Measurements from ENCODE around the gene IFNGR2. TPM values are rescaled to one million over a fixed set of nuclear protein-coding genes. Genes with fewer than 3 reads are reported as not detected.

The IFNGR2 gene
- total and polyA plus RNA-seq, 2 of the 13 experiments (the other 11 are each of a cell fraction or from before 2014, with no cell fraction given) = 61.3 to 117 TPM

DNA sequence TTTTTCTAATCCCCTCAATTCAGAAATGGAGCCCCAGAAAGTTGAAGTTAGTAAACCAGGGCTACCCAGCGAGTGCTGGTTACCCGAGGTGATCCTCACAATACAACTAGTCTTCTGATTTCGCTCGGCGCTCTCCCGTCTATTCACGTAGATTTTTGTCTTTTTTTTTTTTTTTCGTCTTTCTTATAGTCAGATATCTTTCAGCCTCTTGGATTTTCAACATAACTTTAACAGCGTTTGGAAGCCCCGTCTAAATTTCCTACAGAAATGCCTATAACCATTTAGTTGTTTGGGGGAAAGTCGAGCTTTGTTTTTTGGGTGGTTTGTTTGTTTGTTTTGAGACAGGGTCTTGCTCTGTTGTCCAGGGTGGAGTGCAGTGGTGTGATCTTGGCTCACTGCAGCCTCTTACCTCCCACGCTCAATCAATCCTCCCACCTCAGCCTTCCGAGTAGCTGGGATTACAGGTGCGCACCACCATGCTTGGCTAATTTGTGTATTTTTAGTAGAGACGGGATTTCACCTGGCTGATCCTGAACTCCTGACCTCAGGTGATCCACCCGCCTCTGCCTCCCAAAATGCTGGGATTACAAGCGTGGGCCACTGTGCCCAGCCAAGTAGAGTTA lies 77.4 kb downstream of the IFNGR2 start (continued):
- TF ChIP-seq, protein P1, sequence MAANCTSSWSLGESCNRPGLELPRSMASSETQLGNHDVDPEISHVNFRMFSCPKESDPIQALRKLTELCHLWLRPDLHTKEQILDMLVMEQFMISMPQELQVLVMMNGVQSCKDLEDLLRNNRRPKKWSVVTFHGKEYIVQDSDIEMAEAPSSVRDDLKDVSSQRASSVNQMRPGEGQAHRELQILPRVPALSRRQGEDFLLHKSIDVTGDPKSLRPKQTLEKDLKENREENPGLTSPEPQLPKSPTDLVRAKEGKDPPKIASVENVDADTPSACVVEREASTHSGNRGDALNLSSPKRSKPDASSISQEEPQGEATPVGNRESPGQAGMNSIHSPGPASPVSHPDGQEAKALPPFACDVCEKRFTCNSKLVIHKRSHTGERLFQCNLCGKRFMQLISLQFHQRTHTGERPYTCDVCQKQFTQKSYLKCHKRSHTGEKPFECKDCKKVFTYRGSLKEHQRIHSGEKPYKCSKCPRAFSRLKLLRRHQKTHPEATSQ (CRISPR knock-in tag; IDR thresholded peaks at IDR 0.05; ENCODE audit: borderline replicate concordance) = no peak
- TF ChIP-seq NR2F6 (IDR thresholded peaks at IDR 0.05) = no peak
- no peak for TF ChIP-seq NR2F6 (CRISPR knock-in tag; IDR thresholded peaks at IDR 0.05)
- 0 out of 2 replicates have a peak, but pooled peaks have one; percentile 23 for TF ChIP-seq ZMYM2 (CRISPR knock-in tag; IDR thresholded peaks at IDR 0.05)
- TF ChIP-seq, protein P2, sequence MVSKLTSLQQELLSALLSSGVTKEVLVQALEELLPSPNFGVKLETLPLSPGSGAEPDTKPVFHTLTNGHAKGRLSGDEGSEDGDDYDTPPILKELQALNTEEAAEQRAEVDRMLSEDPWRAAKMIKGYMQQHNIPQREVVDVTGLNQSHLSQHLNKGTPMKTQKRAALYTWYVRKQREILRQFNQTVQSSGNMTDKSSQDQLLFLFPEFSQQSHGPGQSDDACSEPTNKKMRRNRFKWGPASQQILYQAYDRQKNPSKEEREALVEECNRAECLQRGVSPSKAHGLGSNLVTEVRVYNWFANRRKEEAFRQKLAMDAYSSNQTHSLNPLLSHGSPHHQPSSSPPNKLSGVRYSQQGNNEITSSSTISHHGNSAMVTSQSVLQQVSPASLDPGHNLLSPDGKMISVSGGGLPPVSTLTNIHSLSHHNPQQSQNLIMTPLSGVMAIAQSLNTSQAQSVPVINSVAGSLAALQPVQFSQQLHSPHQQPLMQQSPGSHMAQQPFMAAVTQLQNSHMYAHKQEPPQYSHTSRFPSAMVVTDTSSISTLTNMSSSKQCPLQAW (CRISPR knock-in tag; IDR thresholded peaks at IDR 0.05) = no peak
- no peak for TF ChIP-seq ZFP36L1 (CRISPR knock-in tag; IDR thresholded peaks at IDR 0.05)
- TF ChIP-seq, protein P3, sequence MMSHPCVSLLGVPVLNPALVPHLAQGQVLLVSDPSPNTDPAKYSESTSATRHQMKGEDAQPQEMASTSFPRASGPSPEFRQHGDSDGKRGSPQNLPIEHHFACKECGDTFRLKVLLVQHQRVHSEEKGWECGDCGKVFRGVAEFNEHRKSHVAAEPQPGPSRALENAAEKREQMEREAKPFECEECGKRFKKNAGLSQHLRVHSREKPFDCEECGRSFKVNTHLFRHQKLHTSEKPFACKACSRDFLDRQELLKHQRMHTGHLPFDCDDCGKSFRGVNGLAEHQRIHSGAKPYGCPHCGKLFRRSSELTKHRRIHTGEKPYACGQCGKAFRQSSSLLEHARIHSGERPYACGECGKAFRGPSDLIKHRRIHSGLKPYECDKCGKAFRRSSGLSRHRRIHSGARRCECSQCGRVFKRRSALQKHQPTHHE (CRISPR knock-in tag; IDR thresholded peaks at IDR 0.05; ENCODE audit: borderline replicate concordance) = no peak
- 0 out of 2 replicates have a peak, but pooled peaks have one; percentile 0 for TF ChIP-seq GFI1 (CRISPR knock-in tag; IDR thresholded peaks at IDR 0.05; ENCODE audit: borderline replicate concordance)
- no peak for TF ChIP-seq RCOR2 (CRISPR knock-in tag; IDR thresholded peaks at IDR 0.05)
- TF ChIP-seq RORA (CRISPR knock-in tag; IDR thresholded peaks at IDR 0.05) = no peak
- TF ChIP-seq EEA1 (CRISPR knock-in tag; IDR thresholded peaks at IDR 0.05; ENCODE audit: borderline replicate concordance) = no peak
- TF ChIP-seq ATF7 (IDR thresholded peaks at IDR 0.05) = no peak
- TF ChIP-seq ATF7 (CRISPR knock-in tag; IDR thresholded peaks at IDR 0.05) = no peak
- no peak for TF ChIP-seq HNF4A (CRISPR knock-in tag; IDR thresholded peaks at IDR 0.05)
- TF ChIP-seq HOXA7 (CRISPR knock-in tag; IDR thresholded peaks at IDR 0.05) = no peak
- no peak for TF ChIP-seq RELA (CRISPR knock-in tag; IDR thresholded peaks at IDR 0.05)
- TF ChIP-seq ZNF317 (CRISPR knock-in tag; IDR thresholded peaks at IDR 0.05) = 0 out of 2 replicates have a peak, but pooled peaks have one; percentile 2
- TF ChIP-seq, protein P4, sequence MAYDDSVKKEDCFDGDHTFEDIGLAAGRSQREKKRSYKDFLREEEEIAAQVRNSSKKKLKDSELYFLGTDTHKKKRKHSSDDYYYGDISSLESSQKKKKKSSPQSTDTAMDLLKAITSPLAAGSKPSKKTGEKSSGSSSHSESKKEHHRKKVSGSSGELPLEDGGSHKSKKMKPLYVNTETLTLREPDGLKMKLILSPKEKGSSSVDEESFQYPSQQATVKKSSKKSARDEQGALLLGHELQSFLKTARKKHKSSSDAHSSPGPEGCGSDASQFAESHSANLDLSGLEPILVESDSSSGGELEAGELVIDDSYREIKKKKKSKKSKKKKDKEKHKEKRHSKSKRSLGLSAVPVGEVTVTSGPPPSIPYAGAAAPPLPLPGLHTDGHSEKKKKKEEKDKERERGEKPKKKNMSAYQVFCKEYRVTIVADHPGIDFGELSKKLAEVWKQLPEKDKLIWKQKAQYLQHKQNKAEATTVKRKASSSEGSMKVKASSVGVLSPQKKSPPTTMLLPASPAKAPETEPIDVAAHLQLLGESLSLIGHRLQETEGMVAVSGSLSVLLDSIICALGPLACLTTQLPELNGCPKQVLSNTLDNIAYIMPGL (CRISPR knock-in tag; IDR thresholded peaks at IDR 0.05; ENCODE audit: borderline replicate concordance in 1 of 2, low read depth in 1 of 2) = no peak
- no peak for TF ChIP-seq ZNF816 (CRISPR knock-in tag; IDR thresholded peaks at IDR 0.05; ENCODE audit: borderline replicate concordance)
- TF ChIP-seq ZNF292 (CRISPR knock-in tag; IDR thresholded peaks at IDR 0.05; ENCODE audit: borderline replicate concordance, low read depth) = no peak
- no peak for TF ChIP-seq REL (CRISPR knock-in tag; conservative IDR thresholded peaks at IDR 0.05)

Measured in HepG2 (cell line).